ENCODE measurements around the gene CENPU.

CENPU gene

DNA sequence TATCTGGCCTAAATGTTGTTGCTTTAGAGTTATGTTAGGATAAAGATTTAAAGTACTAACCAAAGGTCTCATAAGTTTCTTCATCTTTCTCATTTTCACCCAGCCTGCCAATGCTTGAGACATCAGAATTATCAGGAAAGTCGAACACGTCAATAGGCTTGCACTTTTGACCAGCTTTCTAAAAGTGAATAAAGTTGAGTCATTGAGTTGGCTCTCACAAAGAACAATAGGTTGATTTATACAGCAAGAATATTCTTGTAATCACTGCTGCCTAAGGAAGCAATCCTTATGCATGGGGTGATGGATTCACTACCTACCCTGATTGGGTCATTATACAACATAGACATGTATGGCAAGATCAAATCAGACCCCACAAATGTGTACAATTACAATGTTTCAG, 5.0 kb downstream of the CENPU start:
- in situ Hi-C loops (cut with MboI; ENCODE audit: low pct_unique_long_range_greater_than_20kb, low sequenced_read_pairs) = loop anchor here (25.0 kb wide), 1 partner anchor 383 kb away; no protein-coding TSS in a partner anchor
- no peak for DNase-seq

DNA sequence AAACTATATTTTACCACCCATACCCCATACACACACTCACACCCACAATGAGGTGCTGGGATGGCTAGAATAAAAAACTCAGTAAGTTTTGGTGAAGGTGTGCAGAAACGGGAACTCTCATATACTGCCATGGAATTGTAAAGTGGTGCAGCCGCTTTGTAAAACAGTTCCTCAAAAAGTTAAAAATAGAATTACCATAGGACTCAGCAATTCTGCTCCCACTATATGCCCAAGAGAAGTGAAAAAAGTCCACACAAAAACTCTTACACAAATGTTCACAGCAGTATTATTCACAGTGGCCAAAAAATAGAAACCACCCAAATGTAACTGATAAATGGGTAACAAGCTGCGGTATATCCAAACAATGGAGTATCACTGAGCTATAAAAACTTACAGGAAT, 6.5 kb downstream of the CENPU start:
- in situ Hi-C loops (cut with MboI; ENCODE audit: low pct_unique_long_range_greater_than_20kb, low sequenced_read_pairs) = loop anchor here (25.0 kb wide), 1 partner anchor 385 kb away; no protein-coding TSS in a partner anchor

DNA sequence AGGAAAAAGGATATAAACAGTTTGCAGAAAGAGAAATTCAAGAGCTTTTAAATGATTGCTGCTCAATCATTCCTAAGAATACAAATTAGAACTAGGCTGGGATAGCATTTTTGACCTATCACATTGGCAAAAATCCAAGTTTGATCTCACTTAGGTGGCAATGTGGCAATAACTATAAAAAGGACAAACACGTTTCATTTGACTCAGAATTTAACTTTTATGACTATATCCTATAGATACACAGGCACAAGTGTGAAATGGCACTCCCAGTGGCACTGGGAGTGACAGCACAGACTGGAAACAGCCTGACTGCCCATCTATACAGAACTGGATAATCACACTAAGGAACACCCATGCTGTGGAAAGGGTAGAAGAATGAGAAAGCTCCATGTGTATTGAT, 11.1 kb downstream of the CENPU start:
- in situ Hi-C loops (cut with MboI; ENCODE audit: low pct_unique_long_range_greater_than_20kb, low sequenced_read_pairs) = no loop called here
- no peak for DNase-seq

More for the DNA sequence above, 6.5 kb downstream of the CENPU start:
- DNase-seq = peak; percentile 62

DNA sequence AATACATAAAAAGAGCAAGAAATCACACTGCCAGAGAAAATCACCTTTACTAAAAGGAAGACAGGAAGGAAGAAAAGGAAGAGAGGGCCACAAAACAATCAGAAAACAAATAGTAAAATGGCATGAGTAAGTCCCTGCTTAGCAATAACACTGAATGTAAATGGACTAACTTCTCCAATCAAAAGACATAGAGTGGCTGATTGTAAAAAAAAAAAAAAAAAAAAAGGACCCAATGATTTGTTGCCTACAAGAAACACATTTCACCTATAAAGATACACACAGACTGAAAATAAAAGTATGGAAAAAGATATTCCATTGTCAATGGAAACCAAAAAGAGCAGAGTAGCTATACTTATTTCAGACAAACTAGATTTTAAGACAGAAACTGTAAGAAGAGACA, 12.6 kb downstream of the CENPU start:
- in situ Hi-C loops (cut with MboI; ENCODE audit: low pct_unique_long_range_greater_than_20kb, low sequenced_read_pairs) = no loop called here
- no peak for DNase-seq

DNA sequence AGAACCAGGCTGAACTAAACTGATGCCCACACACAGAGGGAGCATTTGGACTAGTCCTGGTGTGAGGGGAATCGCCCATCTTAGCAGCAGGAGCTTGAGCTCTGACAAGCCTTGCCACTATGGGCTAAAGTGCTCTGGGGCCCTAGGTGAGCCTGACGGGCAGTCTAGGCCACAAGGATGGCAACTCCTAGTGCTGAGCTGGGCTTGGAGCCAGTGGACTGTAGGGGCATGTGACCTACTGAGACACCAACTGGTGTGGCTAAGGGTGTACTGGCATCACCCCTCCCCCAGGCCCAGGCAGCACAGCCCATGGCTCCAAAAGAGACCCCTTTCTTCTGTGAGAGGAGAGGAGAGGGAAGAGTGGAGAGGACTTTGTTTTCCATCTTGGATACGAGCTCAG, 14.5 kb downstream of the CENPU start:
- in situ Hi-C loops (cut with MboI; ENCODE audit: low pct_unique_long_range_greater_than_20kb, low sequenced_read_pairs) = no loop called here
- DNase-seq = no peak

DNA sequence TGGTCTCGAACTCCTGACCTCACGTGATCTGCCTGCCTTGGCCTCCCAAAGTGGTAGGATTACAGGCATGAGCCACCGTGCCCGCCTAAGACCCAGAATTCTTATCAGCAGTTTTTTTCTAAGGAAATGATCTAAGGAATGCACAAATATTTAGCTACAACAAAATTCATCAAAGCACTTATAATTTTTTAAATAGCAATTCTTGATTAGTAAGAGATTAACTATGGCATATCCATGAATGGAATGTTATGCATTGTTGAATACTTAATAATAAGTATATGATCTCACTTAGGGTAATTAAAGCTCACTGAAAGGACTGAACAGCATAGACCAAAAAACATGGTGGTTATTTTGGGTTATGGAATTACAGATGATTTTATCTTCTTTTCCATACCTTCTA, 18.4 kb downstream of the CENPU start:
- in situ Hi-C loops (cut with MboI; ENCODE audit: low pct_unique_long_range_greater_than_20kb, low sequenced_read_pairs) = no loop called here
- no peak for DNase-seq

DNA sequence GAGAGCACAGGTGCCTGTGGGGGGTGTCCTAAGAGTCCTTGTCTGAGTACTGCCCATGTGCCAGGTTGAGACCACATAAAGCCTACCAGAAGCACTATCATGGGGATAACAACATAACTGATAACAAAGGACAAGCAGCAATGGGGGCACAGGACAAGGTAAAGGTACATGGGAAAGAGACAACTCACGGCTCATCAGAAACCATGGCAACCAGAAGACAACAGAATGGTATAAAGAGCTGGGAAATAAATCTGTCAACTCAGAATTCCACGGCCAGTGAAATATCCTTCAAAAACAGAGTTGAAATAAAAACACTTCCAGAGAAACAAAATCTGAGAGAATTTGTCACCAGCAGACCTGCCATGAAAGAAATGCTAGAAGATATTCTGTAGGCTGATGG, 20.0 kb downstream of the CENPU start:
- no peak for DNase-seq
- in situ Hi-C loops (cut with MboI; ENCODE audit: low pct_unique_long_range_greater_than_20kb, low sequenced_read_pairs) = no loop called here

DNA sequence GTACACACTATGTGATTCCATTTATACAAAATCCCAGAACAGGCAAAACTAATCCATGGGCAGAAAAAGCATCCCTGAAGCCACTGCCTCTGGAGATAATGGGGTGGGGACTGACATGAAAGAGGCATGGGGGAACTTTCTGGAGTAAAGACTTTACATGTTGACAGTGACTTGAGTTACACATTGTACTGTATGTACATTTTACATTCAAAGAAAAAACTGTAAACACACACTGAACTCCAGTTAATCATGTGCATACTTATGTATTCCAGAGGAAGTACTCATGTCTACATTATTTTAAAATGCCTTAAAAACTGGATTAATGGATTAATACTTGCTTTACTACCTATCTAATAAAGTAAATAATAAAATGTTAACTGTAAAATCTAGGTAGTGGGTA, 21.6 kb downstream of the CENPU start:
- no peak for DNase-seq
- in situ Hi-C loops (cut with MboI; ENCODE audit: low pct_unique_long_range_greater_than_20kb, low sequenced_read_pairs) = no loop called here

DNA sequence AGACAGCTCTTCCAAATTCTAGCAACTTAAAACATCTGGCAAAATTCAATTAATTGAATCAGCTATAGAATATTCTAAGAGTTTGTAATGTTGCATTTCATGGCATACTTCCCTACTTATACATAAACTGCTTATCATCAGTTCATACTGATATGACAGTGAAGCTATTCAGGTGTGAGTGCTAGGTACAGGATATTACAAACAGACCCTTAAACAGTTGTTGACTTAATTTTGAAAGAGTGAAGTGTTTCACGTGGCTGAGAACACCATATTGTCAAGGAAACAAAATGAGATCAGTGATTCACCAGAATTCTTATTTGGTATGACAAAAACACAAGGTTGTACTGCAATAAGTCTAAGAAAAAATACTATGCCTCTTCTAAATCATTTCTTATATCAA, 27.4 kb downstream of the CENPU start:
- in situ Hi-C loops (cut with MboI; ENCODE audit: low pct_unique_long_range_greater_than_20kb, low sequenced_read_pairs) = no loop called here

DNA sequence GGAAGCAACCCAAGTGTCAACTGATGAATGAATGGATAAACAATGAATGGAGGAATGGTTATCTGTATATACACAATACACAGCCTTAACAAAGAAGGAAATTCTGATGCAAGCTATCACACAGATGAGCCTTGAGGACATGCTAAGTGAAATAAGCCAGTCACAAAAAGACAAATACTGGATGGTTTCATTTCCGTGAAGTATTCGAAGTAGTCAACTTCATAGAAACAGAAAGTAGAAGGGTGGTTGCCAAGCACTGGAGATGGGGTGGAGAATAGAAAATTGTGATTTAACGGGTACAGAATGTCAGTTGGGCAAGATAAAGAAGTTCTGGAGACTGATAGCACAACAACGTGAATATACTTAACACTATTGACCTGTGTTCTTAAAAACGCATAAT, 28.2 kb downstream of the CENPU start:
- no peak for DNase-seq
- in situ Hi-C loops (cut with MboI; ENCODE audit: low pct_unique_long_range_greater_than_20kb, low sequenced_read_pairs) = no loop called here

More for the DNA sequence above, 27.4 kb downstream of the CENPU start:
- DNase-seq = no peak

DNA sequence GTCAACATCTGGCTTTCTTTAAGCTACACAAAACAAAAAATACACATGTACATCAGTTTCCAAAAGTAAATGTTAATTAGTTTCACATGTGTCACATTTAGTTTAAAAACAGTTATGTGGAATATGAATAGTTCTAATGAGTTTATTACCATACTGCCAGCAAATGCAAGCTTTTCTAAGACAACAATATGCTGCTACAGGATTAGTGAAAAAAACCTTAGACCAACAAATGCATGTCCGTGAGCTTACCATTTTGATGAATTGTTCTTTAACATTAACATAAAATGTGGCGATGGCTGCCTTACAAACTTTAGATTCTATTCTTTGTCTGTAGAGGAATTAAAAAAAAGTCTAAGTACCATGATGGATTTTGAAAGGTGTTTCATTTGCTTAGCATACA, 31.8 kb downstream of the CENPU start:
- in situ Hi-C loops (cut with MboI; ENCODE audit: low pct_unique_long_range_greater_than_20kb, low sequenced_read_pairs) = no loop called here
- no peak for DNase-seq

DNA sequence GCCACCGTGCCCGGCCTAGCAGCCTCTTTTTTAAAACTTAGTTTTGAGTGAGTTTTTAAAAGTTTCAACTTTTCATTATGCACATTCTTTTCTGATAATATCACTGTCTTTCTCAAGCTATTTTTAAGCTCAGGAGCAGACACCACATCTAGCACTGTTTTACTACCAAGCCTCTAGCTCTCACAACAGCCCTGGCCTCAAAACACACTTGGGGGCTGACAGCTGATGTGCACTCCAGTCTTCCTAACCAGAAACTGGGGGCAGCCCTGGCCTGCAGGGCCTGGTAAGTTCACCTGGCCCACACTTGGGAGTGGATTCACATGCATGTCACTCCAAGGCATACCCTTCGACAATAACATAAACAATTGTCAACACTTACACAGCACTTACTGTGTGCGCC, 34.0 kb downstream of the CENPU start:
- no peak for DNase-seq
- in situ Hi-C loops (cut with MboI; ENCODE audit: low pct_unique_long_range_greater_than_20kb, low sequenced_read_pairs) = no loop called here

DNA sequence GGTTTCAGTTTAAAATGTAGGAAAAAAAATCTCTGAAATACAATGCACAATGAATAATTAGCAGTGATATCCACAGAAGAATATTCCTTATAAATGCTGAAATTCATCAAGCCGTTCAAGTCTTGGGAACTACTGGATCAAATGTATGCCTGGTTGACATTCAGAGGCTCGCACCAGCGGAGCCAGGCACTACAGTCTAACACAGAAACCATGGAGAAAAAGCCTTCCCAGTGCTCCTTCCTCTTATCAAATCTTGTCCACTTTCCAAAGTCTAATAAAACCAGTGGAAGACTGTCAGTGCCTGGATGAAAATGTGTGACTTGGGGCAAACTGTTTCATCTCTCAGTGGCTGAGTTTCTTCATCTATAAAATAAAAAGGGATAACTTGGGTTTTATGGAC, 35.9 kb downstream of the CENPU start:
- no peak for DNase-seq
- in situ Hi-C loops (cut with MboI; ENCODE audit: low pct_unique_long_range_greater_than_20kb, low sequenced_read_pairs) = no loop called here

DNA sequence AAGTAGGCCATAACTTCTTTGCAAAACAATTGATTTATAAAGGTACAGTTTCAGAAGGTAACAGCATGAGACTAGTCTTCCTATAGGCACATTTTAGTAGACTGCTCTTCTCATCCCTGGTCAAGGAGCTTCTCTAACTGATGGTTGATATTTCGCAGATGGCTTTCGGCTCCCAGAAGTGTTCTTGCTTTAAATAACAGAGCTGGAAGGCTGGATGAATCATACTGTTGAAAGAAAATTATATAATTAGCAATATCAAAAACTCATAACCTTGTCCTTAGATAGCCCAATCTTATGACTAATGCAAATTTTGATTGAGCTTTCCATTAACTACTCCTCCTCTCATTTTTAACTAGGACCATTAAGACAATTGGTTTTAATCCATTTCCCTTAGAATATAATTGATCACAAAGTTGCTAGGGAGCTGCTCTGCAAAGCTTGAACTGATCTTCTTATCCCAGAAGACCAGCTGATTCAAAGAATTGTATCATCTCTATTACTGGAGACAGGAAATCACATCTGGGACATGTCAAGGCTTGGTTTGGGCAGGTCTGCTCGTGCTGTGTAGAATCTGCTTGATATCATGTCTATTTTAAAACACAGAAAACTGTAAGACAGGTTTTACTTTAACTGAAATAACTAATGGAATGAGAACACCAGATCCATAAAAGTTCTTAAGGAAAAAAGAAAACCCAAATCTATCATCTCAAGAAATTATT, 38.6 kb downstream of the CENPU start:
- in situ Hi-C loops (cut with MboI; ENCODE audit: low pct_unique_long_range_greater_than_20kb, low sequenced_read_pairs) = no loop called here
- no peak for DNase-seq

DNA sequence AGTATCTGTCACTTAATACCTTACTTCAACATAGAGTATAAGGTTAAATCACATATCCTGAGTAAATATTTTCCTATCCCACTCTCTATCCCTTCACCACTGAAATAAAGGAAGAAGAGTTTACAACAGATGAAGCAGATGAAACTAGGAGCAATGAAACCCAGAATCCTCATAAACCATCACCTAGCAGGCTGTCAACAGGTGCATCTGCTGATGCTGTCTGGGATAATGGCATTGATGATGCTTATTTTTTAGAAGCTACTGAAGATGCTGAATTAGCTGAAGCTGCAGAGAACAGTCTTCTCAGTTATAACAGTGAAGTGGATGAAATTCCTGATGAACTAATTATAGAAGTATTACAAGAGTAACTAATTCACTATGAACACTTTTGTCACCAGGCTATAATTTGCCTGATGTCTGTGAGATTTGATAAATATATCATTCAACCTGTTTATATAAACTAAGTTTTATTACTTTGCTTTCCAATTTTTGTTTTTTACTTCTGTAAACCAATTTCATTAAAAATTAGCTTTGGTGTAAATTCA, 39.4 kb downstream of the CENPU start:
- no peak for DNase-seq

DNA sequence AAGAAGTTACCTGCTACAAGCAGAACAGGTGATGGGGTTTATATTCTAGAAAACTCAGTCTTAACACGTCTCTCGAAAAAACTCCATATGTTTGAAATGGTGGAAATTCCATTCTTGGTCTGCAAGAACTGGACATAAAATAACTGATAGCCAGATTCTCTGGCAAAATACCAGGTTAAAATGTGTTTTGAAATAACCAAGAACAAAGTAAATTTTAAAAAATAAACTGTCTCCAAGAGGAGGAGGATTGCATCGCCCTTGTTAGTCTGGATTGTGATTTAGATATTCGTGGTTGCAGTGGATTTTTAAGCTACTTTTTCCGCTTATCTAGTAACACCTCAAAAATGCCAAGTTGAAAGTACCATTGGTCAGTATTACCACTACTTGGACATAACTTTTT, 40.8 kb downstream of the CENPU start:
- no peak for DNase-seq

More for the DNA sequence above, 39.4 kb downstream of the CENPU start:
- in situ Hi-C loops (cut with MboI; ENCODE audit: low pct_unique_long_range_greater_than_20kb, low sequenced_read_pairs) = no loop called here

DNA sequence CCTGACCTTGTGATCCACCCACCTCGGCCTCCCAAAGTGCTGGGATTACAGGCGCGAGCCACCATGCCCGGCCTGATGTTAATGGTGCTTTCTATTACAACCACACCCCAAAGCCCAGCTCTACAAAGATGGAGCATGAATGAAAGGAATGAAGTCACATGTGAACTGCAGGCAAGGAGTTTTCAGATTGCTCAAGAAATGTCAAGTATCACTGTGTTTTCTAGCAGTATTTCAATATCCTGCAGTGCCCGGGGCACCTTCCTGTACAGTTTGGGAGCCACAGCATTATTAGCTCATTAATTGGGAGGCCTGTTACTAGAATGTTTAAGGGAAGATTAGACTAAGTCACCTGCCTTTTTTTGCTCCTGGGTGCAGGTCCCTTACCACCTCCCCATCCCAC, 44.2 kb downstream of the CENPU start:
- DNase-seq = no peak
- in situ Hi-C loops (cut with MboI; ENCODE audit: low pct_unique_long_range_greater_than_20kb, low sequenced_read_pairs) = no loop called here

More for the DNA sequence above, 40.8 kb downstream of the CENPU start:
- in situ Hi-C loops (cut with MboI; ENCODE audit: low pct_unique_long_range_greater_than_20kb, low sequenced_read_pairs) = no loop called here

DNA sequence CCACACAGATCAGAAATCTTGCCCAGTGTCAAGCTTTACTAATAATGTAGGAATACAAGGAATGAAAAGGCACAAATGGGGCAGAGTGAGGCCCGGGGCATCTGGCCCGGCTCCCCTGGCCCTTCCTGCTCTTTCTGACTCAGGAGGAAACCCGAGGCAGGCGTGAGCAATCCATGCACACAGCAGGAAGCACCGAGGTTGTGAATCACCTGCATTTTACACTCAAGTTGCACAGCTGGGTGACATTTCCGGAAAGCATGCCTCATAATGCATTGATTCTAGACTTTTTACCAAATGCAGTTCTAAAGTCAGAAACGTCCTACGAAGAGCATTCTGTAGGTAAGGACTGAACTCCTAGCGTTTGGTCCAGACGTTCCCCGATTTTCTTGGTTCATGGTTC, 45.4 kb downstream of the CENPU start:
- in situ Hi-C loops (cut with MboI; ENCODE audit: low pct_unique_long_range_greater_than_20kb, low sequenced_read_pairs) = no loop called here
- DNase-seq = no peak

DNA sequence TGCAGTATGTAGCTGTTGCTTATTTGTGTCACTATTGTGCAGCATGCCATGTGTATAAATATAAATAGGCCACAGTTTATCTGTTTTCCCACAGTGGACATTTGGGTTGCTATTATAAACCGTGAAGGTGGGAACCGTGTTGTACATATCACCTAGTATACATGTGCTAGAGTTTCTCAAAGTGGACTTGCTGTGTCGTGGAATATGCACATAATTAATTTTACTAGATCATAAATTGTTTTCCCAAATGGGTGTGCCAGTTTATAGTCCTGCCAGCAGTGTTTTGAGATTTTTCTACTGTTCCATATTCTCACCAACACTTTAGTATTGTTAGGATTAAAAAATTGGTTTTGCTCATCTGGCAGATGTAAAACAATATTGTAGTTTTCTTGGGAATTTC, 45.9 kb downstream of the CENPU start:
- DNase-seq = no peak
- in situ Hi-C loops (cut with MboI; ENCODE audit: low pct_unique_long_range_greater_than_20kb, low sequenced_read_pairs) = no loop called here

DNA sequence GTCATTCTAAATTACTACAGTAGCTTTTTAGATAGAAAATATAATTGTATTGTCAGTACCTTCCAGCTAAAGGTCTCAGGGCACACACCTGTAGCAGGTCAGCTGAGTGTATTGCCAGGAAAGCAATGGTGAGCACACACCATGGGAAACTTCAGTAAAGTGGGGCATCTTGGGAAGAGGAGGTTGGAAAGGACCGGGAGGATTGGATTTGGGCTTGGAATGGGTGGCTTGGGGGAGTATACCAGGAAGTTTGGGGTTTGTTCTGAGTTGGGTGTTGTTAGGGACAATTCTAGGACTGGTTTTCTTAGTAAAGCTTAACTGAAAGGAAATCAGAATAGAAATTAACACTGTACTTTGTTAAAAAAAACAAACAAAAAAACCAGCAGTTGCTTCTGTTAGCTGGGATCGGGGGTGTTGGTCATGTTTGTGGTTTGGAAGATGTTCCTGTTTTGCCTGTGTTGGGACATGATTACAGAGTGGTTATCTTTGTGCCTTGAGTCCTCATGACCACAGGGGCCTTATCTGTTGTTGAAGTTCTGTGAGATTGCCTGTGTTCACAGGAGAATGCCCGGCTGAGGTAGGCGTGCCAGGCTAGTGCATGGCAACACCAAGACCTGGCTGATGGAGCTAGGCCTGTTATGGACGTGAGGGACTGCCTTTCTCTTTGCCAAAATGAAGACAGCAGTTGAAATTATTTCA, 49.3 kb downstream of the CENPU start:
- in situ Hi-C loops (cut with MboI; ENCODE audit: low pct_unique_long_range_greater_than_20kb, low sequenced_read_pairs) = no loop called here
- DNase-seq = peak; percentile 97

DNA sequence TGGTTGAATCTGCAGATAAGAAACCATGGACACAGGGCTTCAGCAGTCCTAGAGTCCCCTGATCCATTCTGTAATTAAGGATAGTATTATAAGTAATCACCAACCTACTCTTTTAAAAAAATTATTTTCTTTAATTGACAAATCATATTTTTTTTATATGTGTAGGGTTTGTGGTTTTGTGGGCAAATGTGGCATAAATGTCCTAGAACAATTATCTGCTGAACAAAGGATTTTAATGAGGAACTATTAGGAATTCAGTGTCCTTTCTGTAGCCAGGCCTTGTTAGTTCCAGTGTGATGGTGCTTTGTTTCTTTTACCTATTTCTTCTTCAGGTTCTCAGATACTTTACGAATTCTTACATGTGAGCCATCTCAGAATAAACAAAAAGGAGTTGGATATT, 52.0 kb downstream of the CENPU start:
- in situ Hi-C loops (cut with MboI; ENCODE audit: low pct_unique_long_range_greater_than_20kb, low sequenced_read_pairs) = no loop called here
- DNase-seq = no peak
